GM15510 (cell line): ENCODE results near the gene KREMEN1.

ENCODE experiments used
- POLR2A ChIP-seq: IDR thresholded peaks from 3 replicates; pipeline ENCODE4 v1.6.1; 2011; ENCODE audit warnings: borderline replicate concordance; ENCODE audit not compliant: insufficient read length; ENCODE audit errors: extremely low read depth

The KREMEN1 gene, protein sequence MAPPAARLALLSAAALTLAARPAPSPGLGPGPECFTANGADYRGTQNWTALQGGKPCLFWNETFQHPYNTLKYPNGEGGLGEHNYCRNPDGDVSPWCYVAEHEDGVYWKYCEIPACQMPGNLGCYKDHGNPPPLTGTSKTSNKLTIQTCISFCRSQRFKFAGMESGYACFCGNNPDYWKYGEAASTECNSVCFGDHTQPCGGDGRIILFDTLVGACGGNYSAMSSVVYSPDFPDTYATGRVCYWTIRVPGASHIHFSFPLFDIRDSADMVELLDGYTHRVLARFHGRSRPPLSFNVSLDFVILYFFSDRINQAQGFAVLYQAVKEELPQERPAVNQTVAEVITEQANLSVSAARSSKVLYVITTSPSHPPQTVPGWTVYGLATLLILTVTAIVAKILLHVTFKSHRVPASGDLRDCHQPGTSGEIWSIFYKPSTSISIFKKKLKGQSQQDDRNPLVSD

DNA sequence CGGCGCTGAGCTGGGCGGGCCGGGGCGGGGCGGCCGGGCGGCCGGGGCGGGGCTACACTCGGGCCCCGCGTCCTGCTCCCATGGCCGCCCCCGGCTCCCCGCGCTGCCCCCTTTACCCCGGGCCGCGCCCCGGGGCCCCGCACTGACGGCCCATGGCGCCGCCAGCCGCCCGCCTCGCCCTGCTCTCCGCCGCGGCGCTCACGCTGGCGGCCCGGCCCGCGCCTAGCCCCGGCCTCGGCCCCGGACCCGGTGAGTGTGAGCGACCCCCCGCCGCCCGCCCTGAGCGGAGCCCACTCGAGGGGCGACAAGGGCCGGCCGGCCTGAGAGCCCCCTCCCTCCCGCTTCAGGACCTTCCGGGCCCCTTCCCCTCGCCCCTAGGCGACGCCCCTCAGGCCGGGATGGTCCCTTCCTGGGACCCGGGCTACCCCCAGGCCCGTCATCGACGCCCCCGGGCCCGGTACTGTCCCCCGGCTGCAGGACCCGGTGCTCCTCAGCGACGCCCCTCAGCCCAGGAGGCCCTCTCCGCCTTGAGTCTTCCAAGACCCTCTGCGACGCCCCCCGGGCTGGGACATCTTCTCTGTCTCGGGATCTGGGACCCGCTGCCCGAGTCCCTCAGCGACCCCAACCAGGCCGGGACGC is at the start of gene KREMEN1:
Gene KREMEN1, plus strand, starts transcription at position 57 of the 639 bp plus-strand sequence. Its CDS starts 96 bp downstream, at position 153.
- TF ChIP-seq POLR2A: no peak

DNA sequence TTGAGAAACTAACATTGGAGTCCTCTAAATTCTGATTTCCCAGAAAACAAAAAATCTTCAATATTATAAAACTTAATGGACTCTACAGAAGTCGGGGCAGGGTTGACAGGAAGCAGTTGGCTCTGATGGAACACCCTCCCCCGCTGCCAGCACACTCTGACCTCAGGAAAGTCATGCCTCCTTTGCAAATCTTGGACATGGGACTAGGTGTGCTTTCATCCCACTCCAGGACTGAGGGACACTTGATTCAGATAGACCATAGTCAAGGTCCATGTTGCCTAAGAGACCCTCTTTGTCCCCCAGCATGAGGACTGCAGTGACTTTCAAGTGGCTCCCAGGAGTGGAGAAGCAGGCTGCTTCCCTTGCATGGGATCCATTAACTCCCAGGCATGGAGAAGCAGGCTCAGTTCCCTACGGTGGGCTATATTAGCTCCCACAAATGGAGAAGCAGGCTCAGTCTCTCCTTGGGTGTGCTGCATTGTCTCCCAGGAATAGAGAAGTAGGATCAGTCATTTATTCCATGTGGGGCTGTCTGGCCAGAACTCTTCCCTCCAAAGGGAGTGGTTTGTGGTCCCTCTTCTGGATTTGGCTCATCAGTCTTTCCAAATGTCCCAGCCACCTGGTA is 49.6 kb upstream of the KREMEN1 start:
- no peak for TF ChIP-seq POLR2A

DNA sequence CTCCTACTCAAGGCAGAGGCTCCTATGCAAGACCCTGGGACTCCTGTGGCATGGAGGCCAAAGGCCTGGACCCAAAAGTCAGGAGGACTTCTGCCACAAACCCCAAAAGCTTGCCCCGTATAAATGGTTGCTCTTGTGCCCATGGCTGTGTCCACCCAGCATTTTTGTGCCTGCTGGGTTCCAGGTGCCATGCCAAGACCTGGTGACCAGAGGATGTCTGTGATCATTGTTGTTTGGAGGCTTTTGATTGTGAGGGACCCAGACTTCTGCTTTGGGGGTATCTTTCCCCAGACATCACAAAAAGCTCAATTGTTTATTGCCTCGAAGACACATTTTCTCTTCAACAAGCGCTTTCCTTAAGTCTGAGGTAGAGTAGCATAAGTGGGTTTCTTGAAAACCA is 46.3 kb upstream of the KREMEN1 start:
- TF ChIP-seq POLR2A: no peak

DNA sequence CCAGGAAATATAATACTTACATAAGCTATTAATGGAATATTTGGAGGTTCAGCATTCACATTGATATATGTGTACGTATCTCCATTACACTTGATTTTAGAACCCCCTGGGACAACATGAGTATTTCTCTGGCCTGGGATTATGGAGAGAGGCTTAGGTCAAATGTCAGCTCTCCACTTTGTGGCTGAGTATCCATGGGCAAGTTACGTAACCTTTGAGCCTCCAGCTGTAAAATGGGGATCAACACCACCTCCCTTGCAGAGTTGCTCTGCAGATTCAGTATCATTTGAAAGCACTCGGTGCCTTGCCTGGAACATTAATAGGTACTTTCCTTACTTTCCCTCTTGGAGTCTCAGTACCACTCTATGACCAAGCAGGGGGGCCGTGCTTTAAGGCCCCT is 44.4 kb upstream of the KREMEN1 start:
- TF ChIP-seq POLR2A: no peak

DNA sequence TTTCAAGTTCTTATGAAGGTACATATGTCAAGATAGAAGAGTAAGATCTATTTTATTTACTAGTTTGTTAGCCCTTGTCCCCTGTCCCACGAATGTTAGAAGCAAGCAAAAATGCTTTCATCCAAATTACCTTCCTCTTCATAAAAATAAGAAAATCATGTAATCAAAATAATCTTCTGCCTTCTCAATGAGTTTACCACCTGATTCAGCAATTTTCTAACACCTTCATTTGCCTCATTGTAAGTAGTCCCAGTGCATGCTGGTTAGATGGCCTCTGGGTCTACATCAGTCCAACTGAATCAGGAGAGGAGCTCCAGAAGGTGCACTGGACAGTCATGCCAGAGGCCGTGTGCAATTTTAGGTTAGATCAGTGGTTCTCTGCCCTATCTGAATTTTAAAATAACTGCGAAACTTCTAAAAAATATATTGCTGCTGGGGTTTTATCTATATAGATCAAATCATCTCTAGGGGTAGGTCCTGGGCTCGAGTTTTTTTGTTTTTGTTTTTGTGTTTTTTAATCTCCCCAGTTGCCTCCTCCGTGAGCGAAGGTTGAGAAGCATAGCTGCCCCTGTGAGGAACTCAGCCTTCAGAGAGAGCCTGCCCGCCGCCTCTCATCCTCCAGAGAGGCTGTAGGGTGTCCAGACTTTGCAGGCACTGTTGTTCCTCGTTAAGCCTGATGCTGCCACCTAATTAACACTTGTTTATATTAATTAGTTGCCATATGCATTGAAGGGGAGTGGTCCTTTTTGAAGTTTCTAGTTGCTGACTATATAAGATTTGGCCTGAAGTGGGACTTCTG is 43.4 kb upstream of the KREMEN1 start:
- no peak for TF ChIP-seq POLR2A

DNA sequence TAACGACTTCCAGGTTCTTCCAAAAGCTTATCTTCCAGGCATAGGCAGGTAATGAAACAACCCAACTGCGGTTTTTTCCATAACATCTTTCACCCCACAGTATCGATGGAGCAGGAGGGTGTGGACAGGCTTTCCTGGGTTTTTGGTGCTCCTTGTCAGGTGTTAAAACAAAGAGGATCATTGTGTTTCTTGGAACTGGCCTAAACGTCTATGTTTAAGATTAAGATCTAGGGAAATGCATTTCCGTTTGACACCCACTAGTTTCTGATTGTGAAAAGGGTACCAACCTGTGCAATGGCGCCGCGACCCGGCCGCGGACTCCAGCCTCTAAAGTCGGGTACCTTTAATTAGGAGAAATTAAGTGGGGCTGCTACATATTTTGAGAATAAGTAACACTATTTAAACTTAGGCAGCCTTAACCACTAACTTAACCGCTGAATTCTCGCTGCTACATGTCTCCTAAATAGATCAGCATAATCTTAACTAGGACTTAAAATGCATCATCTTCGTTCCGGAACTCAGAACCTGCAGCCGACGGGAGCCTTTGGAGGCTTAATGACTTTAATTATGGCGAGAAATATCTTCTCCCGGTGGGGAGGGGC is 42.7 kb upstream of the KREMEN1 start:
- no peak for TF ChIP-seq POLR2A

DNA sequence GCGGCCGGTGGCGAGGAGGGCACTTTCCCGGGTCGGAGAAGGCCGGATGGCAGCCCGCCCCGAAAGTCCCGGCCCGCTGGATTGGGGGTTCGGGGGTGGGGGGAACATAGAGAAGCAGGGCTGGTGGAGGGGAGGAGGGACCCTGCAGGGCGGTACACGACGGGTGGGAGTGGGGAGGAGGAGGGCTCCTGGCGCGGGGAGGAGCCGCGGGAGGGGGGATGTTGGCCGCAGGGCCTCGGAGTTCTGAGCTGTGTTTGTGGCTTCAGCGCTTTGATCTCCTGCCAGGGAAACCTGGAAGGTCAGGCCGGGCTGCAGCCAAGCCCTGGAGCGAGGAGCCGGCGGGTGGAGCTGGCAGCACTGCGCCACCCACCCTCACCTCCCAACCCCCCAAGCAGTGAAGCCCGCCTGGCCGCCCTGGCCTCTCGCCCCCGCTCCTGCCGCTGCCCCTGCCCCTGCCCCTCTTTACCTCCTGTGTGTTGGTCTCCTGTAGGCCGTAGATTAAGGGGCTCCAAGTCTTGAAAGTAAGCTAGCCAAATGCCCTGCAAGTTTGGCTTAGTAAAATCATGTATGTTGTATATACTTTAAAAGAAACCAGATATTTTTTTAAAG is 42.1 kb upstream of the KREMEN1 start:
- TF ChIP-seq POLR2A: no peak

DNA sequence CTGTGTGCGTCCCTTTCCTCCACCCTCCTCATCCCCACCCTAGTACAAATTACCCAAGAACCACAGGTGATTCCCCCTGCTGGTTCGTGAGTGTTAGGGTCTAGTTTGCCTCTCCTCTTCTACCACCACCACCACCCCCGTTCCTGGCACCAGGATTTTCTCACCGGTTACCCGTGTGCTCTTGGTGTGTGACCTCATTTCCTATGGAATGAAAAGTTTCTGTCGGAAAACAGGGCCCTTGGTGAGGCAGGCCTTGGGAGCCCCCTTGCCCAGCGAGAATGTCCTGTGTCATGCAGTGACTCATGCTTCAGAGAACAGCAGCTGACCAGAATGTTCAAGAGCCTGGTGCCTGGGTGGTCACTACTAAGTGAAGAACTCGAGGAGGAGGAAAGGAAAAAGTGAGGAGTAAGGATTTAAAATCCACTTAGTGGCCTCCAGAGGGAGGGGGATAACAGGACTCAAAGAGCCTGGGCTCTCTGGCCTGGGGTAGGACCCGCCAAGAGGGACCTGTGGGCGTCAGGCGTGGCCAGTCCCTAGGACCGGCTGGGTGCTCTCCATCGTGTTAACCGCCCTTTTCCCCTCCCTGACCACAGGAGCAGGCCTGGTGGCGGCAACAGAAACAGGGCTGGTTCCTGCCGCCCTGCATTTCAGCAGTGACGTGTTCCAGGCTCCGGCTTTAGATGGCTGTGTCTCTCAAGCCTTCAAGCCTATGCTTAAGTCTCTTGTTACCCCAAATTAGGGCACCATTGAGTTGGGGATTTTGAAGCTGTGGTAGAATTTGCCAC is 41.4 kb upstream of the KREMEN1 start:
- no peak for TF ChIP-seq POLR2A

DNA sequence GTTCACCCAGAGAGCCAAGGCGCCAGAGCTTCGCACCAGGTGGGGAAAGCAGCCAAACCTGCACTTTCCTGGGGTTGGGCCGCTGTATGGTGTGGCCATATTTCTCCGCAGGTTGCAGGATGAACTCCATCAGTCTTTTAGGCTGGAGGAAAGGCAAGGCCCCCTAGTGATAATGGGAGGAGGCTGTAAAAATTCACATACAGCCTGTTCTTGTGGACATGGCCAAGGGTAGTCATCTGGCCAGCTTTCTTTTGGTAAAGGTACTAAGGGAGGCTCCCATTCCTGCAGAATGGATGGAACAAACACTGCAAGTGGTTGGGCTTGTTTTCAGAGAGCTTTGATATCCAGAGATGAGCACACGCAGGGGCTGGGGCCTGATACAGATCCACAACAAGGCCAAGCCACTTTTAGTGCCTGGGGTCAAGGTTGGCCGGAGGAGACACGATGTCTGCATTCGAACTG is 40.8 kb upstream of the KREMEN1 start:
- no peak for TF ChIP-seq POLR2A

DNA sequence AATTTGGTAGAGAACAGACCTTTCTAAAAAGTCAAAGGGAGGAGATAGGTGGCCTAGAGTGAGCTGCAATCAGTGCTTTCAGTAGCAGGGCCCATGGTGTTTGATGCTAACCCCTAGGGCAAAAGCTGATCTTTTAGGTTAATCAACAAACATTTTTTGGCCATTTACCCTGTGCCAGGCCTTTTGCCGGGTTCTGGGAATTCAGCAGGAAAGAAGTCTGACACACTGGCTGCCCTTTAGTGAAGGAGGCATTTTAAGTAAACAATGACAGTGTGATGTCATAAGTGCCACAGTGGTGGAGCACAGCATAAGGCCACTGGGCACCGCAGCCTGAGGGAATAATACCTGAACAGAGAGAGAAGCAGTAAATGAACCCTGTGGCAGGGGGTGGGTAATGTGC is 40.3 kb upstream of the KREMEN1 start:
- no peak for TF ChIP-seq POLR2A

DNA sequence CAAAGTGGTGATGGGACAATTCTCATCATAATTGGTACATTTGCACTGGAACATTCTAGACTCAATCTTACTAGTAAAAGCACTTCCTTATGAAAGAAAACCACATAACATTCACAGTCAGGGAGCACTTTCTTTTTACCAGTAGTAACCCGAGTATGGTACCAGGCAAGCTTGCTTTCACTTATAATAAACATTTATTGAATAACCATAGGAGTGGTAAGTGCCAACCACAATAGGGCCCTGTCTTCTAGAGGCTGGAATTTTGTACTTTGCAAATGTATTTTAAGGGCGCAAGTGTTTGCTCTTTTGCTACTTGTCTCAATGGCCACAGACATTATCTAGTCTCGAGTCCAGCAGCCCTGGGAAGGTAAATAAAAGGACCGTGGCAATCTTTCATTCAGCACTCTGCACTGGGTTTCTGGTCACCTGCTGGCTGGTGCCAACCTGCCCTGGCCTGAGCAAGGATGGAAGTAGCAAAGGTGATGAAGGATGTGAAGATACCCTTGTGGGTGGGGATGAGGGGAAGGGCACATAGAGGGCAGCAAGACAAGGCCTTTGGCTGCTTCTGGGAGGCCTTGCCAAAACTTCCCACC is 35.4 kb upstream of the KREMEN1 start:
- no peak for TF ChIP-seq POLR2A

DNA sequence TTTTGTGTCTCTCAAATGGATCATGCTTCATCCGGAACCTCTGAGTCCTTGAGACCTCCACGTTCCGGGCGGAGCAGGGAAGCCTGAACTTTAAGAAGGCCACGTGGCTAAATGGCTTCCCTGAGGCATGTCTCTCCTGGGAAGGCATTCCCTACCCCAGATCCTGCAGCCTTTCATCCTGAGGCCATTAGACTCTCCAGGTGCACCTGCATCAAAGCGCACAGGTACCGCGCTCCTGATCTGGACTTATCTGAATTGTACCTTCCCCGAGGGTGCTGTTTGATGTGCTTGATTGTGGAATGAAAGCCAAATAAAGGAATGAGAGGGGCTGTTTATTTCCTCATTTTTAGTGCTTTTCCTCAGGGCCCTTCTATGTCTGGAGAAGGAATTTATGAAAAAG is 33.7 kb upstream of the KREMEN1 start:
- TF ChIP-seq POLR2A: no peak
